Measurements from ENCODE around the gene EIF3J.
A peak's percentile ranks its signal among the peaks of the same experiment; 100 is the strongest.
"Not testable (repeated sequence)": the region's sequence is repeated elsewhere in the genome, so short reads cannot be mapped to it uniquely, and the experiment has no call there.

EIF3J gene, protein sequence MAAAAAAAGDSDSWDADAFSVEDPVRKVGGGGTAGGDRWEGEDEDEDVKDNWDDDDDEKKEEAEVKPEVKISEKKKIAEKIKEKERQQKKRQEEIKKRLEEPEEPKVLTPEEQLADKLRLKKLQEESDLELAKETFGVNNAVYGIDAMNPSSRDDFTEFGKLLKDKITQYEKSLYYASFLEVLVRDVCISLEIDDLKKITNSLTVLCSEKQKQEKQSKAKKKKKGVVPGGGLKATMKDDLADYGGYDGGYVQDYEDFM

DNA sequence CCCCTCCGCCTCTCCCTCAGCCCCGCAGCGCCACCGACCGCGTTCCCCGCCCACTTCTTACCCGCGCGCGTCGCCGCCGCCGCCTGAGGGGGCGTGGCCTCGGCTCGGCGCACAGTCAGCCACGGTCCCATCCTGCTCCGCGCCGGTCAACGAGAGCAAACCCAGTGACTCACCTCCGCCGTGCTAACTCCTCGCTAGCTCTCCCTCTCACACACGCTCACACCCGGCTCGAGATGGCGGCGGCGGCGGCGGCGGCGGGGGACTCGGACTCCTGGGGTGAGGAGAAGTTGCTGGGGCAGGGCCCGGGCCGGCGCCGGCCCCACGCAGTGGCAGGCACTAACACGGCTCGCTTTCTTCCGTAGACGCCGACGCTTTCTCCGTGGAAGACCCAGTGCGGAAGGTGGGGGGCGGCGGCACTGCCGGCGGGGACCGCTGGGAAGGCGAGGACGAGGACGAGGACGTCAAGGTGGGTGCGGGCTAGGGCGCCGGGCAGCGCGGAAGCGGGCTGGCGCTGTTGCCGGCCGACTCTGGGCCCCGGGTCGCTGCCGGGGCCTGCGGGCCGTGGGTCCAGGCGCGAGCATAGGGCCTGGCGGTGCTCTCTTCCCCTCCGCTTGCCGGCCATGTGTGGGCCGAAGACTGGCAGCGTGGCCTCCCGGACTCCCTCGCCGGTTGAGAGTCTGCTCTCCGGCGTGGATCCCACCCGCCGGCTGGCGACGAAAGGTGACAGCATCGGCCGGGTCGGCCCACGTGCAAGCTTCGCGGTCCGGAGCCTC, at the start of gene EIF3J:
Gene EIF3J, plus strand, starts transcription at position 186 of the 773 bp plus-strand sequence. Its CDS starts 48 bp downstream, at position 234.
- DNase-seq: peak; percentile 92 to 94

DNA sequence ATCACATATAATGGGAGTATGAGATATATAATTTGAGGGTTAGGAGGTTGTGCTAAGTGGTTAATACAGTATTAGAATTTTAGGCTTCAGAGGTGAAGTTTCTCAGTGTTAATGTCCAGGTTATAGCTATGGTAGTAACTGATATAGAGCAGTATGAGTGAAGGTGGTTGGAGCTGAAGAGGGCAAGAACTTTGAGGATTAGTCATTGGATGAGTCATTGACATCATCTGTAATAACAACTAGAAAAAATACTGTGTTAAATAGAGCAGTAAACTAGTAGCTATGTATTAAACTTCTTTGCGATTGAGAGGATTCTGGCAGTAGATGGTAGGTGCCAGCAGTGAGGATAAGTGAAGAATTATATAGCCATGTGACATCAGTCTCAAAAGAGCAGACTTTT, 47.5 kb upstream of the EIF3J start:
- DNase-seq: no peak

DNA sequence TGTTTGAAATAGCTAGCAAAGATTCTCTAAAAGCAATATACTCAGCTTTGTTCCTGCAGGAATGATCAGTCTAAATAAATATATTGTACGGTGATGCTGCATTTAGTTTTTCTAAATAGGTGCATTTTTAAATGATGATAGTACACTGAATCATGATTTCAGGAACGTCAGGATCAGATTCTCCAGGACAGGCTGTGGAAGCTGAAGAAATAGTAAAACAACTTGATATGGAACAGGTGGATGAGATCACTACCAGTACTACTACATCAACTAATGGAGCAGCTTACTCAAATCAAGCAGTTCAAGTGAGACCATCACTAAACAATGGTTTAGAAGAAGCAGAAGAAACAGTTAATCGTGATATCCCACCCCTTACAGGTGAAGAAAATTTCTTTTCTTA, 46.3 kb upstream of the EIF3J start:
- no peak for DNase-seq

DNA sequence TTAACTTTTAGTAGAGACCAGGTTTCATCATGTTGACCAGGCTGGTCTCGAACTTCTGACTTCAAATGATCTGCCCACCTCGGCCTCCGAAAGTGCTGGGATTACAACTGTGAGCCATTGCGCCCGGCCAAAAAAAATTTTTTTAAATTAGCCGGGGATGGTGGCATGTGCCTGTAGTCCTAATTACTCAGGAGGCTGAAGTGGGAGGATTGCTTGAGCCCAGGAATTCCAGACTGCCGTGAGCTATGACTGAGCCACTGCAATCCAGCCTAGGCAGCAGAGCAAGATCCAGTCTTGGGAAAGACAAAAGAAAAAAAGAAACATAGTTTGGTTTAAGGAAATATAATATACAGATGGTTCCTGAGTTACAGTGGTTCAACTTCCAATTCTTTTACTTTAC, 44.9 kb upstream of the EIF3J start:
- DNase-seq: no peak

DNA sequence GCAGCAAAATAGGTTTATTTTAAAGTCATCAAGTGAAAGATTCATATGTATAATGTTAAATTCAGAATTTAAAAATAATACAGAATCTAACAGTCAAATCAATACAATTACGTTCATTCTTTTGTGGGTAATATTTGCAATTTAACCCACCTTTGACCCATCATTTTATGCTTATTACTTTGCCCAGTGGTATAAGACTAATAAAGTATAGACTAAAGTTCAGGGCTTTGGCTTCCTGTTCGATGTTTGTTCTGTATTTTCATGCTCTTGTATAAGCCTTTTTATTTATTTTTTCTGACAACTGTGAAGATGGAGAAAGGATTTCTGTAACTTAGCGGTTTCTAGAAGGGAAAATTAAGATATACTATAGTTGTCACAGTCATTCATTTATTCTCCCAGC, 44.3 kb upstream of the EIF3J start:
- no peak for DNase-seq

DNA sequence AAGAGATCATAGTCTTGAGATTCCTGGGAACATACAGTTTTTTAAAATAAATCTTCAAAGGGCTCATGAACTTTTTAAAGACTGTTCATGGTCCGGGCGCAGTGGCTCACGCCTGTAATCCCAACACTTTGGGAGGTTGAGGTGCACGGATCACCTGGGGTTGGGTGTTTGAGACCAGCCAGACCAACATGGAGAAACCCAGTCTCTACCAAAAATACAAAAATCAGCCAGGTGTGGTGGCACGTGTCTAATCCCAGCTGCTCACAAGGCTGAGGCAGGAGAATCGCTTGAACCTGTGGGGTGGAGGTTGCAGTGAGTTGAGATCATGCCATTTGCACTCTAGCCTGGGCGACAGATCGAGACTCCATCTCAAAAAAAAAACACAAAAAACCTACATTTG, 41.4 kb upstream of the EIF3J start:
- no peak for DNase-seq

DNA sequence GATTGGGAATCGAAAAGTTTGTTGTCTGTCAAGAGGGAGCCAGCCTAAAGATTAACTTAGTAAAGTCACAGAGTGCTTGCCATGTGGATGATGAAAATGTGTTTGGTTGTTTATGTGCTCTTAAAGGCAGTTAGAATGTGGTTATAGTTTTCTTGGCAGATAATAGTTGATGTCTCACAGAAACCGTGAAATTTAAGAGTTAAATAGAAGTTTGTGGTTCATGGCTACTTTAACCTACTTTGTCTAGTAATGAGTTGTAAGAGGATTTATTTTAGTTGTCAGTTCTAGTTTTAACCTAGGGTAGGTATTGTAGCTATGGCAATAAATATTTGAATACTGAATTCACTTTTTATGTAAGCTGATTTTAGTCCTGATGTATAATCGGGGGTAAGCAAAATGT, 36.4 kb upstream of the EIF3J start:
- no peak for DNase-seq

DNA sequence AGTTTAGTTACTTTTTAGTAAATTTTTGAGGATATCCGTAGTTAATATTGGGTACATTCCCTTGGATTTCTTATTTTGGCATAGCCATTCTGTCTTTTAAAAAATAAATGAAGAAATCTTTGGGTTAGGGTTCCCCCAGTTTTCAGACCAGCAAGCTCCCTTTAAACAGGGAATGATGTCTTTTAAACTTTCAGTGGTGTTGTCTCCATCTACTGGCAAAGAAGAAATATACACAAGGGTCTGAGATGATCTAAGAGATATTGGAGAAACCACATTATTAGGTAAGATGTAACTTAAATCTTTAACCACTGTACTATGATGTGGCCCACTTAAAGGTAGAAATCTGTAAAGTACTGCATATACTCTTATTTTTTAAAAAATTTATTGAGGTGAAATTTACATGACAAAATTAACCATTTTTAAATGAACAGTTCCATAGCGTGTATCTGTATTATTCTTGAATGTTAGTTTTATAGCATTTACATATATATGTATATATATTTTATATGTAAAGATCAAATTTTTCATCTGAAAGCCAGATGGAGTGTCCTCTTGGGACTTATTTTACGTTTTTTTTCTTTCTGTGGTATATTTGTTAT, 35.1 kb upstream of the EIF3J start:
- no peak for DNase-seq

DNA sequence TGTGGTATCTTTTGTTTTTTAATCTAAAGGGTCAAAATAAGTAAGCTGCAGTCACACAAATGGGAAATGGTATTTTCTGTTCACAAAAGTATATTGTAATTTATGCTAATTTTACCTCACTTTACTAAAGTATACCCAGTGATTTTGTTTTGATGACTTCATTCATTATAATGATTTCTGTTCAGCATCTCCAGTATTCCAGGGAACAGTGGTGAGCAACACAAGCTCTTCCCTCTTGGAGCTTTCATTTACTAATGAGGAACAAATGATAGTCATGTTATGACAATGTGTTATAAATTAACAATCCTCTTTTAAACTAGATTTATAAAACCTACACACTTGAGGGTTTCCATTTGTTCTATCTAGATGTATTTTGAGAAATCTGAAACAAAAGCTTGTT, 20.5 kb upstream of the EIF3J start:
- DNase-seq: no peak

DNA sequence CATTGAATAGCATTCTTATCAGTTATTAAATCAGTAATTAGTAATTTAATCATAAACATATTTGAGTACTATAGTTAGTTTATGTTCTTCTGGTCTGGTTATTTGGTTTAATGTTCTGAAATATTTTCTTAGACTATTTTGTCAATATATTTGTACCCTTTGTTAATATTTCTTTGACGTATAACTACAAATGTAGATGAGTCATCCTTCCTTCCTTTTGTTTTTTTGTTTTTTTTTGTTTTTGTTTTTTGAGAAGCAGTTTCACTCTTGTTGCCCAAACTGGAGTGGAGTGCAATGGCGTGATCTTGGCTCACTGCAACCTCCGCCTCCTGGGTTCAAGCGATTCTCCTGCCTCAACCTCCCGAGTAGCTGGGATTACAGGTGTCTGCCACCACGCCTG, 17.4 kb upstream of the EIF3J start:
- DNase-seq: no peak

DNA sequence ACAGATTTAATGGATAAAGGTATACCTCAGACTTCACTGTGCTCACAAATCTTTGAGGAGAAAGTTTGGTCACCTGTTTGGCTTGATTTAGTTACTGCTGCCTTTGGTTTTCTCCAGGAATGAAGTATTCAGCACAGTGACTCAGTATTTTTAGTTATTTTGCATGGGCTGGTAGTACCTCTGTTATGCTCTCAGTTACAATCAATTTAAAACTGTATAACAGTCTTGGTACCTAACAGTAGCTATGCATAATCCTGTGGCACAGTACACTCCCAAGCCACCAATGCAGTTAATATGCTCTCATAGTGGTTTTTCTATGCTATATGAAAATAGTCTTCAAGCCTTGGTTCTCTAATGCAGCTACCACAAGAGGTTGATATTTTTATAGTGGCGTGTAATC, 11.9 kb upstream of the EIF3J start:
- no peak for DNase-seq

DNA sequence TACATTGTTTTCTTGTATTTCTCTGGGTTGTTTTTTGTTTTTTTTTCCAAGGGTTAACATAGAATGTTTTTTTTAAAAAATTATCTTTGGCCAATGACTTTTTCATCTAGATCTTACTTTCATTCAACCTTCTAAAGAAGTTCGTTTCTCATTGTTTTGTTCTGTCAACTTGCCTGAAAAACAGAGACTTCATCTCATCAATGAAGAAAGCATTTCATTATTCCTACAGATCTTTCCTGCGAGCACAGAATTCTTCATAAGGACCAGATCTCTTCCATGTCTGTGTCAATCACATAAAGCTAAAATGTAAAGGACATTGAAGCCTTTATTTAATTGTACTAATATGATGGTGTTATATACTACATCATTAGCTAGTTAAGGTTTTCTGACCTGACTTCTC, 9.7 kb upstream of the EIF3J start:
- no peak for DNase-seq

DNA sequence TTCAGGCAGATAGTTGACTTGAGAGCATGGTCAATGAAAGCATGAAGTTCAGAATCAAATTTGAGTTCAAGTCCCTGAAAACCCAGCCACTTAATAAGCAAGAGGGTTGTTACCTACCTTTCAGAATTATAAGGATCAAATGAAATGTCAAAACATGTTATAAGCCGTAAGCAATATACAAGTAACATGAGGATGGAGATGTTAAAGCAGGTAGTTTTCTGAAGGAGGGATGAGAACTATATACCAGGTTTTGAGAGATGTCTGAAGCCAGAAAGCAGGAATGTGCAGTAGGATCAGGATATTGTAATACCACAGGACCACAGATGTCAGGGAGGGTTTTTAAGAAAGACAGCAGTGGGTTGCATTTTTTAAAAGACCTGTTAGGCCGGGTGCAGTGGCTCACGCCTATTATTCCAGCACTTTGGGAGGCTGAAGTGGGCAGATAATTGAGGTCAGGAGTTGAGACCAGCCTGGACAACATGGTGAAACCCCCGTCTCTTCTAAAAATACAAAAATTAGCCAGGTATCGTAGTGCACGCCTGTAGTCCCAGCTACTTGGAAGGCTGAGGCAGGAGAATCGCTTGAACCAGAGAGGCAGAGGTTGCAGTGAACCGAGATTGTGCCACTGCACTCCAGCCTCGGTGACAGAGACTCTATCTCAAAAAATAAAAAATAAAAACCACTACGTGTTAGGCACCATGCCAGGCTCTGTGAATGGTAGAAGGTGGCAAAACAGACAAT, 6.9 kb upstream of the EIF3J start:
- no peak for DNase-seq

DNA sequence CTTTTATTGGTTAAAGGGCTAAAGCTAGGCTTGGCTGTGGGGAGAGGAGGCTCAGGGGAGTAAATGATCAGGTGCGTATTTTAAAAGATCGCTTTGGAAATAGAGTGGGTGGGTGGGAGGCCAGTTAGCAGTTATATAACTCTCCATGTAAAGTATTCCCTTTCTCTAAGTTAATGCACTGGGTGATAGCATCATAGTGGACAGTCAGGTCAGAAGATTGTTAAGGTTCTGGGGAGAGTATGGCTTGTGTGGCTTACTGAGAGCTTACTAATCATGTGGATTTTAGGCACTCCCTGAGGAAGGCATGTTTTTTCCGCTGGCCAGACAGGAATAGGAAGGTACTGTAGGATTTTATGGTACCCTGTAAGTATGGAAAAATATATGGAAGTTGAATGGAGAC, 6.3 kb upstream of the EIF3J start:
- DNase-seq: no peak

DNA sequence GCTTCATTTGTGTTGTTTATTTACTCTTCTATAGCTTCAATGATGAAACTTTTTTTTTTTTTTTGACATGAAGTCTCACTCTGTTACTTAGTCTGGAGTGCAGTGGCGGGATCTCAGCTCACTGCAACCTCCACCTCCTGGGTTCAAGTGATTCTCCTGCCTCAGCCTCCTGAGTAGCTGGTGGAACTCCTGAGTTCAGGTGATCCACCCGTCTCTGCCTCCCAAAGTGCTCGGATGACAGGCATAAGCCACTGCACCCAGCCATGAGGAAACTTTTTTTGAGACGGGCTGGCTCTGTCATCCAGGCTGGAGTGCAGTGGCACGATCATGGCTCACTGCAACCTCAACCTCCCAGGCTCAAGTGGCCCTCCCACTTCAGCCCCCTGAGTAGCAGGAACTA, 4.7 kb upstream of the EIF3J start:
- DNase-seq: not testable (repeated sequence)

DNA sequence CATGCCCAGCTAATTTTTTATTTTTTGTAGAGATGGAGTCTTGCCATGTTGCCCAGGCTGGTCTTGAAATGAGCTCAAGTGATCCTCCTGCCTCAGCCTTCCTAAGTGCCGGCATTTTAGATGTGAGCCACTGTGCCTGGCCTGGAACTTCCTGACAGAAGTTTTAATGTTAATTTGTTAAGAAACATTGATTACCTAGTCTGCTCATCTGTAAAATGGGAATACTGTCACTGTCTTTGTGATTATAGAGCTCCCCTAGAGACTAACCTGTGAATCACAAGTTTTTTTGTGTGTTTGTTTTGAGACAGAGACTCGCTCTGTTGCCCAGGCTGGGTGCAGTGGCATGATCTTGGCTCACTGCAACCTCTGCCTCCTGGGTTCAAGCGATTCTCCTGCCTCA, 4.3 kb upstream of the EIF3J start:
- no peak for DNase-seq

DNA sequence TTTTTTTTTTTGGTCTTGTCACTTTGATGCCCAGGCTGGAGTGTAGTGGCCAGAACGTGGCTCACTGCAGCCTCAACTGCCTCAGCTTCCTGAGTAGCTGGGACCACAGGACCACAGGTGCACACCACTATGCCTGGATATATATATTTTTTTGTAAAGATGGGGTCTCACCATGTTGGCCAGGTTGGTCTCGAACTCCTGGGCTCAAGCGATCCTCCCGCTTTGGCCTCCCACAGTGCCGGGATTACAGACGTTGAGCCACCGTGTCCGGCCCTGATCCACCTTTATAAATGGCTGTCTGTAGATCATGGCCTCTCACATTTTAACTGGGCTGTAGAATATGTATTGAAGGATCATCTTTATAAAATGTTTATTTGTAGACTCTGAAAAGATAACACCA, 1.9 kb upstream of the EIF3J start:
- no peak for DNase-seq

DNA sequence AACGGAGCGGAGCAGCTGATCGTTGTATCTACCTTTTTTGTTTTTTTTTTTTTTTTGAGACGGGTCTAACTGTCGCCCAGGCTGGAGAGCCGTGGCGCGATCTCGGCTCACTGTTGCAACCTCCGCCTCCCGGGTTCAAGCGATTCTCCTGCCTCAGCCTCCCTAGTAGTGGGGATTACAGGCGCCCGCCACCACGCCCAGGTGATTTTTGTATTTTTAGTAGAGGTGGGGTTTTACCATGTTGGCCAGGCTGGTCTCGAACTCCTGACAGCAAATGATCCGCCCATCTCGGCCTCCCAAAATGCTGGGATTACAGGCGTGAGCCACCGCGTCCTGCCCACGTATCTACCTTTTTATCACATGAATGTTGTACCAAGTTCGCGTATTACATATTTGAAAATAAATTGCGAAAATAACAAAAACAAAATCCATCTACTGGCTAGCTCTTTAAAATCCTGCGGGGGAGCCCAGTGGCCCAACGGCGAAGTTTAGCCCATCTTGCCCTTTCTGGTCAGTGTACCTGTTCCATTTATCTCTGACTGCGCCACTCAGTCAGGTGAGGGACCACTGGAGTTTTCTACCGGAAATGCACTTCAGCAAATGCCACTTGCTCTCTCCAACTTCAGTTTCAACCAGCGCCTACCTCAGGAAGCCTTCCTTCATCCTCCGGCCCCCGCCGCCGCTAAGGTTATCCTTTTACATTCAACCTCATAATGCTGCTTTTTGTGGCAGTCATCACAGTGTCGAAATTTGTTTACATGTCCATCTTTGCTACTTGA, 1.2 kb upstream of the EIF3J start:
- peak; percentile 34 to 44 for DNase-seq

DNA sequence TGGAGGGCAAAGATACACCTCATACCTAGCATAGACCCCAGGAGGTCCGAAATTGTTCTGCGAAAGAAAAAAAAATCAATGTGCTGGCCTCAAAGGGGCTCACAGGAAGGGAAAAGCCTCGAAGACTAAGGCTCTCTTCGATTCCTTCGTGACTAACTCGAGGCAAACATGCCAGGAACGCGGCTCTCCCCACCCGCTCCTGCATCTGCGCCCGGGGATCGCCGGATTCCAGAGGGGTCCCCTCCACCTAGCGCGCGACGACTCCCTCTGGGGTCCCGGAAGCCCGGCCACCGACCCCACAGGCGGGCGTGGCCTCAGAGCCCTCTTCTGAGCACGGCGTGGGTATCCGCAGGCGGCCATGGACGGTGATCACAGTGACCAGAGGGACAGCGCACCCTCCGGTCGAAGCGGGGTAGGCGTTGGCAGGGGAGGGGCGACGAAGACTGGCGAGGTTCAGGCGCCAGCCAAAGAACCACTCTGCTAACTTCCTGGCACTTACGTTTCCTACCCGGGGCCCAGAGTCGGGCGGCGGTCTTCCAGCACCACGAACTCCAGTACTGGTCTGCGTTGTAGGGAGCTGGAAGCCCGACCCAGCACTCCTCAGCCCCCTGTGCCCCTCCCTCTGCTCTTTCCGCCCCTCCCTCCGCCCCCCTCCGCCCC, 515 bp upstream of the EIF3J start:
- DNase-seq: no peak

DNA sequence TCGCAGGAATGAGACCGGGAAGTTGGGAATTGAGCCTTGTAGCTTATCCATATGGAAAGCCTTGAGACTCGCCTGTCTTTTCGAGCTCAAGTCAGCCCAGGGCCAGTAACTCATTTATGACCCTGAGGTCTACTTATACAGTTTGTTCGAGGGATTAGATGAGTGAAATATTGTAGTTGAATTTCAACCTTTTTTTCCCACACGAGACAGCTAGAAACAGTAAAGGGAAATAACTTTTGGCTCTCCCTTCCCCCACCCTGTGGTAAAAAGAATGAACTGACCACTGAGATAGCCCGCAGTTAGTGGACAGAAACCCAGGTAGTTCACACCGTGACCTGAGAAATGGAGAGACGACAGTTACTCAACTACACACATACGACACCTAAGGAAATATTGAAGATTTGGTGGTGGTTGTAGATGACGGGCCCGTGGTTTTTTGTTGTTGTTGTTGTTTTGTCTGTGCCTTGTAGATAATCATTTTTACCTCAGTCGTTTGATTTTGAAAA, 841 bp downstream of the EIF3J start:
- no peak for DNase-seq

DNA sequence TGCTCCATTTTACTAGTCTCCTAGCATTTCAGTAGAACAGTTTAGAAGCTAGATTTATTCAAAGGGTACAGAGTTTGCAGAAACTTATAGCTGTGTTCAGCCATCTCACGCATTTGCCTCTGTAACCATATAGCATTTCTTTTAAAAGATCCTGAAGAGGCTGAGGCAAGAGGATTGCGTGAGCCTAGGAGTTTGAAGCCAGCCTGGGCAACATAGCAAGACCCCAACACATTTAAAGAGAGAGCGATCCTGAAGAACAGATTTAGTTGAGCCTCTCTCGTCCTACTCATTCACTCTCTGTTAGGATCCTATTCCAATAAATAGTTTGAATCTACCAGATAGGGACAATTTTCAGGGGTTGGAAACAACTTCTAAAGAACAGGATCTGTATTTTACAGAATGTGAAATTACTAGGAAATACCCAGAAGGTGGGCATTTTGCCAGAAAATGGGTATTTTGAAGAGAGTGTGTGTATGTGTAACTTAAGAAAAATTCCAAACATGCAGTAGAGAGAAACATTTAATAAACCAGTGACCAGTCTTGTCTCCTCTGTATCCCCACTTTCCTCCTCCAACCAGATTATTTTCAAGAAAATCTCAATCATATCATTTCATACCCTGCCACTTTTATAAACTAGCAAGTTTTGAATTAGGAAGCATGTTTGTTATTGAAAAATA, 4.5 kb downstream of the EIF3J start:
- no peak for DNase-seq

Data from activated CD4-positive, alpha-beta T cell treated with anti-CD3 and anti-CD28 coated beads, Interleukin-2, amount 50 U/mL, for 48 hours (primary cell).